Uterine smooth muscle cell (primary cell): ENCODE results near the gene SLC35E2B. TPM values are rescaled to one million over a fixed set of nuclear protein-coding genes. Genes with fewer than 3 reads are reported as not detected.

Experiments
- total RNA-seq: library from RNA; depleted of rRNA; stranded (reverse); fragments of >200 nt; gene quantifications from 2 replicates; pipeline ENCODE4 v1.2.3, GENCODE V29; 2014

Gene SLC35E2B
- total RNA-seq = 31.8 and 35.4 TPM in 2 replicates

GRCh38 chr1:1692714-1693647 is at the start of gene SLC35E2B:
SLC35E2B (minus strand) TSS chr1:1692795; CDS start chr1:1676699, 16,096 bp downstream.

GRCh38 chr1:1724035-1724864 is 31.7 kb upstream of the SLC35E2B start, which contains the start of gene CDK11A:
CDK11A (minus strand) TSS chr1:1724357; CDS start chr1:1722818, 1,539 bp downstream.

GRCh38 chr1:1658583-1659549 is 33.7 kb downstream of the SLC35E2B start, which contains the start of gene CDK11B:
CDK11B (minus strand) TSS chr1:1659004; CDS start chr1:1657485, 1,519 bp downstream.

GRCh38 chr1:1631782-1632420 is 60.7 kb downstream of the SLC35E2B start, which contains the start of gene MMP23B:
MMP23B (plus strand) TSS chr1:1632173; CDS start chr1:1632219, 46 bp downstream.

GRCh38 chr1:1615256-1616044 is 77.1 kb downstream of the SLC35E2B start, which contains the start of gene MIB2:
MIB2 (plus strand) TSS chr1:1615500; CDS start chr1:1623453, 7,953 bp downstream.

Other genes starting within 250 kb of the SLC35E2B start
- 0.50 TPM in 1 of 2 replicates, not detected in the other for gene ATAD3C, start 243.1 kb downstream of the SLC35E2B start, total RNA-seq
- 16.9 and 35.3 TPM in 2 replicates for gene ATAD3B, start 221.0 kb downstream of the SLC35E2B start, total RNA-seq
- 33.6 and 79.5 TPM in 2 replicates for gene ATAD3A, start 180.6 kb downstream of the SLC35E2B start, total RNA-seq
- gene TMEM240, start 152.2 kb downstream of the SLC35E2B start, total RNA-seq = 3.3 and 7.2 TPM in 2 replicates
- 62.5 and 67.6 TPM in 2 replicates for gene SSU72, start 117.9 kb downstream of the SLC35E2B start, total RNA-seq
- gene FNDC10, start 92.7 kb downstream of the SLC35E2B start, total RNA-seq = 0.77 and 1.00 TPM in 2 replicates
- 49.7 and 112 TPM in 2 replicates for gene MIB2, start 77.3 kb downstream of the SLC35E2B start, total RNA-seq
- gene MMP23B, start 60.6 kb downstream of the SLC35E2B start, total RNA-seq = 1.2 and 4.7 TPM in 2 replicates
- 8.4 and 12.3 TPM in 2 replicates for gene CDK11B, start 33.8 kb downstream of the SLC35E2B start, total RNA-seq
- 12.4 and 15.2 TPM in 2 replicates for gene CDK11A, start 31.6 kb upstream of the SLC35E2B start, total RNA-seq
- gene NADK, start 85.7 kb upstream of the SLC35E2B start, total RNA-seq = 36.9 and 40.3 TPM in 2 replicates
- 89.1 and 101 TPM in 2 replicates for gene GNB1, start 198.3 kb upstream of the SLC35E2B start, total RNA-seq
- gene CALML6, start 222.5 kb upstream of the SLC35E2B start, total RNA-seq = 0.22 and 0.25 TPM in 2 replicates
- 0.11 and 0.25 TPM in 2 replicates for gene TMEM52, start 226.5 kb upstream of the SLC35E2B start, total RNA-seq